SK-N-SH (cell line): ENCODE results near the gene EPX. TPM values are rescaled to one million over a fixed set of nuclear protein-coding genes. Genes with fewer than 3 reads are reported as not detected.

Source experiments
- CTCF ChIA-PET: fragments of 300-600, 350-600 bp; formaldehyde crosslinking; extraction: SDS; loops from one replicate; lab custom pipeline; 2021; lab: Yijun Ruan, JAX
- POLR2A ChIA-PET: fragments of 350-600 bp; sonication (Branson Sonifier 250); formaldehyde crosslinking; extraction: SDS; loops from one replicate; lab custom pipeline; 2020; ENCODE audit warnings: antibody characterized with exemption, inconsistent platforms; lab: Yijun Ruan, JAX
- DNase-seq: peaks from one replicate; pipeline ENCODE4 v3.0.0; 2012
- H2AFZ ChIP-seq: fragments of 200-600 bp; sonication (generic); 2 replicates; pipeline ENCODE4 v1.8.1; 2016; ENCODE audit warnings: antibody characterized with exemption, mild to moderate bottlenecking, low read depth
- H3F3A ChIP-seq: fragments of 200-600 bp; sonication (generic); replicated peaks from 2 replicates; pipeline ENCODE3; 2016; ENCODE audit warnings: antibody characterized with exemption, mild to moderate bottlenecking; ENCODE audit not compliant: insufficient read depth
- H3K27ac ChIP-seq, 2 experiments: fragments of 200-500 bp in 1 of 2; fragments of 200-600 bp in 1 of 2; sonication (Bioruptor generic) in 1 of 2; sonication (generic), shearing (Covaris generic) in 1 of 2; 2 replicates each; pipeline versions ENCODE4 v1.5.1 to v1.6.1; 2014 to 2016; ENCODE audit warnings: low read depth in 2 of 2, inconsistent platforms in 1 of 2, low read length in 1 of 2, mild to moderate bottlenecking in 1 of 2, mixed read lengths in 1 of 2
- H3K27me3 ChIP-seq: fragments of 200-600 bp; sonication (generic), shearing (Covaris generic); 2 replicates; pipeline ENCODE4 v1.6.1; 2016; ENCODE audit warnings: mixed run types; ENCODE audit not compliant: insufficient read depth
- H3K36me3 ChIP-seq, 2 experiments: fragments of 200-500 bp in 1 of 2; fragments of 200-600 bp in 1 of 2; sonication (Bioruptor generic) in 1 of 2; sonication (generic) in 1 of 2; replicated peaks in 1 of 2; 2 replicates each; pipeline versions ENCODE3 to v1.5.1; 2014 to 2016; ENCODE audit warnings: low read length in 1 of 2, mild to moderate bottlenecking in 1 of 2; ENCODE audit not compliant: insufficient read depth in 2 of 2, control insufficient read depth in 1 of 2
- H3K4me1 ChIP-seq, 2 experiments: fragments of 200-500 bp in 1 of 2; fragments of 200-600 bp in 1 of 2; sonication (Bioruptor generic) in 1 of 2; sonication (generic), shearing (Covaris generic) in 1 of 2; 2 replicates each; pipeline versions ENCODE4 v1.5.1 to v1.6.1; 2014 to 2016; ENCODE audit warnings: low read depth in 1 of 2, low read length in 1 of 2, mixed run types in 1 of 2; ENCODE audit not compliant: insufficient read depth in 2 of 2, control insufficient read depth in 1 of 2
- H3K4me2 ChIP-seq: fragments of 200-600 bp; sonication (generic), shearing (Covaris generic); 2 replicates; pipeline ENCODE4 v1.6.1; 2017; ENCODE audit warnings: mixed run types
- H3K4me3 ChIP-seq, 2 experiments: fragments of 200-500 bp in 1 of 2; fragments of 200-600 bp in 1 of 2; sonication (Bioruptor generic) in 1 of 2; sonication (generic), shearing (Covaris generic) in 1 of 2; 2 replicates each; pipeline versions ENCODE4 v1.5.1 to v1.8.1; 2014 to 2016; ENCODE audit warnings: low read depth in 2 of 2, inconsistent platforms in 1 of 2, low read length in 1 of 2, mild to moderate bottlenecking in 1 of 2, mixed read lengths in 1 of 2, moderate library complexity in 1 of 2
- H3K79me2 ChIP-seq: fragments of 200-600 bp; sonication (generic); 2 replicates; pipeline ENCODE4 v1.8.1; 2017; ENCODE audit warnings: mild to moderate bottlenecking; ENCODE audit not compliant: insufficient read depth
- H3K9ac ChIP-seq: fragments of 200-600 bp; sonication (generic); 2 replicates; pipeline ENCODE4 v1.6.1; 2017; ENCODE audit warnings: mixed run types
- H3K9me2 ChIP-seq: fragments of 200-600 bp; sonication (generic); 2 replicates; pipeline ENCODE4 v1.6.1; 2017; ENCODE audit warnings: mixed run types
- H3K9me3 ChIP-seq: fragments of 200-600 bp; sonication (generic); 2 replicates; pipeline ENCODE4 v1.6.1; 2017; ENCODE audit warnings: mixed run types, mild to moderate bottlenecking, moderate library complexity
- H4K20me1 ChIP-seq: fragments of 200-600 bp; sonication (generic); 2 replicates; pipeline ENCODE4 v1.6.1; 2017; ENCODE audit warnings: mild to moderate bottlenecking, mixed run types; ENCODE audit not compliant: insufficient read depth
- FOXM1 ChIP-seq: IDR thresholded peaks from 2 replicates; pipeline ENCODE4 v1.4.0; 2012; ENCODE audit warnings: low read depth, mild to moderate bottlenecking
- JUND ChIP-seq: IDR thresholded peaks from 2 replicates; pipeline ENCODE4 v1.4.0; 2012
- MXI1 ChIP-seq: IDR thresholded peaks from 2 replicates; pipeline ENCODE4 v1.6.1; 2012; ENCODE audit warnings: mild to moderate bottlenecking, low read depth, low read length, improper control_type of control experiment
- NRF1 ChIP-seq: IDR thresholded peaks from 2 replicates; pipeline ENCODE4 v1.6.1; 2012; ENCODE audit warnings: low read depth, mild to moderate bottlenecking, low read length
- RFX5 ChIP-seq: IDR thresholded peaks from 2 replicates; pipeline ENCODE4 v1.6.1; 2012; ENCODE audit warnings: mild to moderate bottlenecking, improper control_type of control experiment, low read length
- RXRA ChIP-seq: IDR thresholded peaks from 2 replicates; pipeline ENCODE4 v1.4.0; 2012; ENCODE audit warnings: low read depth, mild to moderate bottlenecking, borderline replicate concordance
- SIN3A ChIP-seq: IDR thresholded peaks from 2 replicates; pipeline ENCODE4 v1.6.1; 2012; ENCODE audit warnings: low read depth, mild to moderate bottlenecking, low read length, moderate library complexity, borderline replicate concordance
- SMC3 ChIP-seq: IDR thresholded peaks from 2 replicates; pipeline ENCODE4 v1.6.1; 2012; ENCODE audit warnings: low read depth, low read length, improper control_type of control experiment
- WGBS: methylation state at CpG from one replicate; pipeline ENCODE4 v1.1.6; 2017; ENCODE audit warnings: low lambda C conversion rate; 5-methylcytosine and 5-hydroxymethylcytosine counted together
- polyA plus RNA-seq, 3 experiments: library from polyadenylated mRNA; depleted of rRNA; stranded (reverse); fragments of >200 nt; gene quantifications; 2 replicates each; pipeline ENCODE4 v1.2.3, GENCODE V29; 2012
- TF ChIP-seq, protein P1 (sequence below): IDR thresholded peaks from 2 replicates; pipeline ENCODE4 v1.4.0; 2012; ENCODE audit warnings: low read depth, borderline replicate concordance
- TF ChIP-seq, protein P2 (sequence below): fragments of 150-350 bp; IDR thresholded peaks from 2 replicates; pipeline ENCODE4 v1.6.1; 2016; ENCODE audit warnings: mild to moderate bottlenecking, low read depth, low read length
- TF ChIP-seq, protein P3 (sequence below): IDR thresholded peaks from 2 replicates; pipeline ENCODE4 v1.6.1; 2012; ENCODE audit warnings: mild to moderate bottlenecking, low read depth, low read length, moderate library complexity
- TF ChIP-seq, protein P4 (sequence below): IDR thresholded peaks from 2 replicates; pipeline ENCODE4 v1.4.0; 2012; ENCODE audit warnings: low read depth, borderline replicate concordance

Gene EPX
- polyA plus RNA-seq, 1 of the 3 experiments (the other 2 are of a cell fraction), result 0.02 TPM

DNA sequence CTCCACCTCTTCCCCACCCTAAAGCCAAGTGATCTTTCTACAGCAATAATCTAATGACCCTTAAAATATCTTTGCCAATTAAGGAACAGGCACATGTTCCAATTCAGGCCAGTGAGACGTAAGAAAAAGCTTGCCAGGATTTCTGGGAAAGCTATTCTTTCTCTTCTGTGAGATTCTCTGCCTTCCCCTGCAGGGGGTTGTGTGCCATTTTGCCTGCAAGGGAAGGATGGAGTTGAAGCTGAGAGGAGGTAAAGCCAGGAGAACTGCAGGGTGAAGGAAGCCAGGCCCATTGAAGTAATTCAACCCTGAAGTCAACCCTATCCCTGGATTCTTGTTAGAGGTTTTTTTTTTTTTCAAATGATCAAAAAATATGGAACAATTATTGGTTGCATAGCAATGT lies 36.9 kb downstream of the EPX start:
- no peaks in the 10 kb centered on the region for H3K9me2 ChIP-seq
- H3K36me3 ChIP-seq, result no peaks in the 10 kb centered on the region
- no peaks in the 10 kb centered on the region for H3K9me3 ChIP-seq
- 50% methylated on average over 1 of the region's 1 CpG for WGBS
- no peaks in the 10 kb centered on the region for H3K4me1 ChIP-seq
- no peaks in the 10 kb centered on the region; the same call in 1 of the 2 replicates for H3K27me3 ChIP-seq
- peaks cover 3% of the 10 kb centered on the region for H3F3A ChIP-seq
- H2AFZ ChIP-seq, result no peak overlapping the region
- H3K79me2 ChIP-seq, result no peaks in the 10 kb centered on the region
- no peak for DNase-seq
- TF ChIP-seq RXRA, result no peak
- TF ChIP-seq SIN3A, result no peak
- no peak for TF ChIP-seq RFX5
- TF ChIP-seq, protein P1, sequence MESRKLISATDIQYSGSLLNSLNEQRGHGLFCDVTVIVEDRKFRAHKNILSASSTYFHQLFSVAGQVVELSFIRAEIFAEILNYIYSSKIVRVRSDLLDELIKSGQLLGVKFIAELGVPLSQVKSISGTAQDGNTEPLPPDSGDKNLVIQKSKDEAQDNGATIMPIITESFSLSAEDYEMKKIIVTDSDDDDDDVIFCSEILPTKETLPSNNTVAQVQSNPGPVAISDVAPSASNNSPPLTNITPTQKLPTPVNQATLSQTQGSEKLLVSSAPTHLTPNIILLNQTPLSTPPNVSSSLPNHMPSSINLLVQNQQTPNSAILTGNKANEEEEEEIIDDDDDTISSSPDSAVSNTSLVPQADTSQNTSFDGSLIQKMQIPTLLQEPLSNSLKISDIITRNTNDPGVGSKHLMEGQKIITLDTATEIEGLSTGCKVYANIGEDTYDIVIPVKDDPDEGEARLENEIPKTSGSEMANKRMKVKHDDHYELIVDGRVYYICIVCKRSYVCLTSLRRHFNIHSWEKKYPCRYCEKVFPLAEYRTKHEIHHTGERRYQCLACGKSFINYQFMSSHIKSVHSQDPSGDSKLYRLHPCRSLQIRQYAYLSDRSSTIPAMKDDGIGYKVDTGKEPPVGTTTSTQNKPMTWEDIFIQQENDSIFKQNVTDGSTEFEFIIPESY, result no peak
- TF ChIP-seq, protein P2, sequence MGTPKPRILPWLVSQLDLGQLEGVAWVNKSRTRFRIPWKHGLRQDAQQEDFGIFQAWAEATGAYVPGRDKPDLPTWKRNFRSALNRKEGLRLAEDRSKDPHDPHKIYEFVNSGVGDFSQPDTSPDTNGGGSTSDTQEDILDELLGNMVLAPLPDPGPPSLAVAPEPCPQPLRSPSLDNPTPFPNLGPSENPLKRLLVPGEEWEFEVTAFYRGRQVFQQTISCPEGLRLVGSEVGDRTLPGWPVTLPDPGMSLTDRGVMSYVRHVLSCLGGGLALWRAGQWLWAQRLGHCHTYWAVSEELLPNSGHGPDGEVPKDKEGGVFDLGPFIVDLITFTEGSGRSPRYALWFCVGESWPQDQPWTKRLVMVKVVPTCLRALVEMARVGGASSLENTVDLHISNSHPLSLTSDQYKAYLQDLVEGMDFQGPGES, result no peak
- no peak for TF ChIP-seq JUND
- TF ChIP-seq MXI1, result no peak
- no peak for TF ChIP-seq SMC3
- TF ChIP-seq FOXM1, result no peak
- TF ChIP-seq, protein P3, sequence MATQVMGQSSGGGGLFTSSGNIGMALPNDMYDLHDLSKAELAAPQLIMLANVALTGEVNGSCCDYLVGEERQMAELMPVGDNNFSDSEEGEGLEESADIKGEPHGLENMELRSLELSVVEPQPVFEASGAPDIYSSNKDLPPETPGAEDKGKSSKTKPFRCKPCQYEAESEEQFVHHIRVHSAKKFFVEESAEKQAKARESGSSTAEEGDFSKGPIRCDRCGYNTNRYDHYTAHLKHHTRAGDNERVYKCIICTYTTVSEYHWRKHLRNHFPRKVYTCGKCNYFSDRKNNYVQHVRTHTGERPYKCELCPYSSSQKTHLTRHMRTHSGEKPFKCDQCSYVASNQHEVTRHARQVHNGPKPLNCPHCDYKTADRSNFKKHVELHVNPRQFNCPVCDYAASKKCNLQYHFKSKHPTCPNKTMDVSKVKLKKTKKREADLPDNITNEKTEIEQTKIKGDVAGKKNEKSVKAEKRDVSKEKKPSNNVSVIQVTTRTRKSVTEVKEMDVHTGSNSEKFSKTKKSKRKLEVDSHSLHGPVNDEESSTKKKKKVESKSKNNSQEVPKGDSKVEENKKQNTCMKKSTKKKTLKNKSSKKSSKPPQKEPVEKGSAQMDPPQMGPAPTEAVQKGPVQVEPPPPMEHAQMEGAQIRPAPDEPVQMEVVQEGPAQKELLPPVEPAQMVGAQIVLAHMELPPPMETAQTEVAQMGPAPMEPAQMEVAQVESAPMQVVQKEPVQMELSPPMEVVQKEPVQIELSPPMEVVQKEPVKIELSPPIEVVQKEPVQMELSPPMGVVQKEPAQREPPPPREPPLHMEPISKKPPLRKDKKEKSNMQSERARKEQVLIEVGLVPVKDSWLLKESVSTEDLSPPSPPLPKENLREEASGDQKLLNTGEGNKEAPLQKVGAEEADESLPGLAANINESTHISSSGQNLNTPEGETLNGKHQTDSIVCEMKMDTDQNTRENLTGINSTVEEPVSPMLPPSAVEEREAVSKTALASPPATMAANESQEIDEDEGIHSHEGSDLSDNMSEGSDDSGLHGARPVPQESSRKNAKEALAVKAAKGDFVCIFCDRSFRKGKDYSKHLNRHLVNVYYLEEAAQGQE, result no peak
- TF ChIP-seq, protein P4, sequence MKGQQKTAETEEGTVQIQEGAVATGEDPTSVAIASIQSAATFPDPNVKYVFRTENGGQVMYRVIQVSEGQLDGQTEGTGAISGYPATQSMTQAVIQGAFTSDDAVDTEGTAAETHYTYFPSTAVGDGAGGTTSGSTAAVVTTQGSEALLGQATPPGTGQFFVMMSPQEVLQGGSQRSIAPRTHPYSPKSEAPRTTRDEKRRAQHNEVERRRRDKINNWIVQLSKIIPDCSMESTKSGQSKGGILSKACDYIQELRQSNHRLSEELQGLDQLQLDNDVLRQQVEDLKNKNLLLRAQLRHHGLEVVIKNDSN, result no peak
- TF ChIP-seq NRF1, result no peak
- H3K4me2 ChIP-seq, result no peak overlapping the region
- POLR2A ChIA-PET, result interaction anchor here (0.6 kb wide), 1 partner anchor 784 kb away, joined by 3 read pairs; no protein-coding TSS in a partner anchor
- no peak overlapping the region for H3K4me3 ChIP-seq
- H3K9ac ChIP-seq, result no peak overlapping the region
- CTCF ChIA-PET, result interaction anchor here (0.6 to 4.0 kb wide), 8 partner anchors 10 to 205 kb away, joined by 3 to 33 read pairs (median 5); partner anchors contain the start of genes MKS1 and RNF43
- H3K27ac ChIP-seq, result no peak overlapping the region
- H4K20me1 ChIP-seq, result no peaks in the 10 kb centered on the region
